Measurements from ENCODE around the gene IL18.
"Not testable (repeated sequence)": the region's sequence is repeated elsewhere in the genome, so short reads cannot be mapped to it uniquely, and the experiment has no call there.

IL18 gene

GRCh38 chr11:112166562-112166961, 2.7 kb upstream of the IL18 start:
- no peak for DNase-seq

GRCh38 chr11:112165049-112165448, 1.2 kb upstream of the IL18 start:
- no peak for DNase-seq

- no peak for DNase-seq
Observed at GRCh38 chr11:112162761-112163546, 940 bp downstream of the IL18 start.

GRCh38 chr11:112162200-112162599, 1.7 kb downstream of the IL18 start:
- DNase-seq, result not testable (repeated sequence)

GRCh38 chr11:112161012-112161411, 2.9 kb downstream of the IL18 start:
- DNase-seq, result no peak

- no peak for DNase-seq
Observed at GRCh38 chr11:112160091-112160848, 3.6 kb downstream of the IL18 start.

GRCh38 chr11:112159098-112160065, 4.5 kb downstream of the IL18 start:
- DNase-seq, result no peak

- DNase-seq, result no peak
Observed at GRCh38 chr11:112156956-112157766, 6.7 kb downstream of the IL18 start.

- DNase-seq, result no peak
Observed at GRCh38 chr11:112156153-112156955, 7.5 kb downstream of the IL18 start.

GRCh38 chr11:112150517-112150916, 13.4 kb downstream of the IL18 start:
- no peak for DNase-seq

- no peak for DNase-seq
Observed at GRCh38 chr11:112143597-112143996, 20.3 kb downstream of the IL18 start.

GRCh38 chr11:112134473-112134872, 29.4 kb downstream of the IL18 start:
- no peak for DNase-seq

- DNase-seq, result no peak
Observed at GRCh38 chr11:112132737-112133136, 31.2 kb downstream of the IL18 start.

GRCh38 chr11:112129656-112130055, 34.2 kb downstream of the IL18 start:
- no peak for DNase-seq

- no peak for DNase-seq
Observed at GRCh38 chr11:112128483-112129121, 35.3 kb downstream of the IL18 start.

- no peak for DNase-seq
Observed at GRCh38 chr11:112127056-112127455, 36.8 kb downstream of the IL18 start.

GRCh38 chr11:112123129-112123528, 40.8 kb downstream of the IL18 start:
- no peak for DNase-seq

- DNase-seq, result no peak
Observed at GRCh38 chr11:112121981-112122615, 41.8 kb downstream of the IL18 start.

- no peak for DNase-seq
Observed at GRCh38 chr11:112118176-112118575, 45.7 kb downstream of the IL18 start.

GRCh38 chr11:112115386-112115785, 48.5 kb downstream of the IL18 start:
- DNase-seq, result no peak
